H4 (cell line): Measurements from ENCODE around the gene SNRPB2. TPM values are rescaled to one million over a fixed set of nuclear protein-coding genes. Genes with fewer than 3 reads are reported as not detected.
A peak's percentile ranks its signal among the peaks of the same experiment; 100 is the strongest.

ENCODE experiments used
- DNase-seq: peaks from one replicate; pipeline ENCODE4 v3.0.0-alpha.2; 2015; ENCODE audit warnings: low spot score
- total RNA-seq: library from RNA; depleted of rRNA; stranded (reverse); fragments of >200 nt; shearing (Covaris generic); gene quantifications from 2 replicates; pipeline ENCODE4 v1.2.3, GENCODE V29; 2014

The SNRPB2 gene
- total RNA-seq, 1 experiment from 2014 or later, result 143 TPM

- DNase-seq, result no peak
Observed at GRCh38 chr20:16732506-16733152, 2.8 kb downstream of the SNRPB2 start.

GRCh38 chr20:16740365-16741072, 10.7 kb downstream of the SNRPB2 start:
- DNase-seq, result no peak

GRCh38 chr20:16744178-16744807, 14.5 kb downstream of the SNRPB2 start:
- DNase-seq, result no peak

- DNase-seq, result no peak
Observed at GRCh38 chr20:16745204-16745603, 15.4 kb downstream of the SNRPB2 start.

GRCh38 chr20:16747291-16747811, 17.5 kb downstream of the SNRPB2 start:
- DNase-seq, result no peak

GRCh38 chr20:16748308-16748900, 18.6 kb downstream of the SNRPB2 start, which contains the start of gene OTOR:
Gene OTOR, plus strand, starts transcription at chr20:16748358. Its CDS starts 44 bp downstream, at chr20:16748402.
- no peak for DNase-seq

GRCh38 chr20:16749573-16749972, 19.7 kb downstream of the SNRPB2 start:
- no peak for DNase-seq

- DNase-seq, result no peak
Observed at GRCh38 chr20:16752082-16752481, 22.3 kb downstream of the SNRPB2 start.

- DNase-seq, result no peak
Observed at GRCh38 chr20:16752901-16753300, 23.1 kb downstream of the SNRPB2 start.

GRCh38 chr20:16758454-16759180, 28.8 kb downstream of the SNRPB2 start:
- DNase-seq, result no peak

- DNase-seq, result no peak
Observed at GRCh38 chr20:16759181-16759563, 29.3 kb downstream of the SNRPB2 start.

GRCh38 chr20:16760431-16761304, 30.8 kb downstream of the SNRPB2 start:
- no peak for DNase-seq

GRCh38 chr20:16761305-16761829, 31.5 kb downstream of the SNRPB2 start:
- DNase-seq, result peak; percentile 71

- no peak for DNase-seq
Observed at GRCh38 chr20:16764560-16764959, 34.7 kb downstream of the SNRPB2 start.

GRCh38 chr20:16771213-16771612, 41.4 kb downstream of the SNRPB2 start:
- DNase-seq, result no peak

- DNase-seq, result no peak
Observed at GRCh38 chr20:16775961-16776360, 46.1 kb downstream of the SNRPB2 start.

GRCh38 chr20:16777126-16777525, 47.3 kb downstream of the SNRPB2 start:
- no peak for DNase-seq

- DNase-seq, result no peak
Observed at GRCh38 chr20:16778159-16778558, 48.3 kb downstream of the SNRPB2 start.

GRCh38 chr20:16781496-16781895, 51.7 kb downstream of the SNRPB2 start:
- DNase-seq, result no peak

- no peak for DNase-seq
Observed at GRCh38 chr20:16785226-16785625, 55.4 kb downstream of the SNRPB2 start.
